CD4-positive, alpha-beta memory T cell (primary cell): ENCODE data around the gene WNT11. TPM values are rescaled to one million over a fixed set of nuclear protein-coding genes. Genes with fewer than 3 reads are reported as not detected.

Experiments used
- CTCF ChIA-PET: fragments of 350-600 bp; sonication (Branson Sonifier 250); formaldehyde crosslinking; loops from one replicate; lab custom pipeline; 2021; ENCODE audit warnings: inconsistent platforms; ENCODE audit not compliant: partially characterized antibody; lab: Charles Lee
- POLR2A ChIA-PET: fragments of 350-600 bp; sonication (Branson Sonifier 250); formaldehyde crosslinking; loops from one replicate; lab custom pipeline; 2021; ENCODE audit not compliant: partially characterized antibody; lab: Charles Lee
- DNase-seq, 5 donors: peaks; one replicate each; pipeline versions ENCODE4 v3.0.0 to v3.0.0-alpha.2; 2020 to 2022; ENCODE audit warnings: mixed read lengths in 1 of 5
- H3K27ac ChIP-seq: one replicate; pipeline ENCODE4 v1.7.0; 2013; ENCODE audit warnings: low read depth, low read length
- H3K27me3 ChIP-seq: 2 replicates; pipeline ENCODE4 v1.7.0; 2013; ENCODE audit warnings: mild to moderate bottlenecking, low read length, moderate library complexity; ENCODE audit not compliant: insufficient read depth
- H3K36me3 ChIP-seq: 2 replicates; pipeline ENCODE4 v1.7.0; 2013; ENCODE audit warnings: mild to moderate bottlenecking, low read length, moderate library complexity; ENCODE audit not compliant: insufficient read depth
- H3K4me1 ChIP-seq: 2 replicates; pipeline ENCODE4 v1.7.0; 2013; ENCODE audit warnings: mild to moderate bottlenecking, low read length, moderate library complexity; ENCODE audit not compliant: insufficient read depth
- H3K4me3 ChIP-seq, 2 donors: one replicate each; pipeline ENCODE4 v1.7.0; 2013; ENCODE audit warnings: low read length in 2 of 2, mild to moderate bottlenecking in 1 of 2
- H3K9me3 ChIP-seq, 2 donors: one replicate each; pipeline ENCODE4 v1.7.0; 2013; ENCODE audit warnings: low read length in 2 of 2, control low read depth in 1 of 2; ENCODE audit not compliant: control insufficient read depth in 1 of 2
- H3K27ac Mint-ChIP-seq, 7 donors: one replicate each; pipeline ENCODE4 v1.8.0; 2020 to 2021; ENCODE audit warnings: mixed read lengths in 7 of 7, mild to moderate bottlenecking in 6 of 7, inconsistent platforms in 3 of 7, moderate library complexity in 3 of 7
- H3K27me3 Mint-ChIP-seq, 2 donors: one replicate each; pipeline ENCODE4 v1.8.0; 2020 to 2021; ENCODE audit warnings: mixed read lengths in 2 of 2
- H3K36me3 Mint-ChIP-seq, 2 donors: one replicate each; pipeline ENCODE4 v1.8.0; 2020 to 2021; ENCODE audit warnings: mixed read lengths in 2 of 2, inconsistent platforms in 1 of 2, mild to moderate bottlenecking in 1 of 2
- H3K4me1 Mint-ChIP-seq, 4 donors: one replicate each; pipeline ENCODE4 v1.8.0; 2020 to 2021; ENCODE audit warnings: mixed read lengths in 4 of 4, mild to moderate bottlenecking in 1 of 4
- H3K4me3 Mint-ChIP-seq, 8 donors: one replicate each; pipeline ENCODE4 v1.8.0; 2020 to 2021; ENCODE audit warnings: mixed read lengths in 8 of 8, mild to moderate bottlenecking in 7 of 8, moderate library complexity in 6 of 8, inconsistent platforms in 3 of 8
- H3K9me3 Mint-ChIP-seq, 8 donors: one replicate each; pipeline ENCODE4 v1.8.0; 2020 to 2021; ENCODE audit warnings: mixed read lengths in 8 of 8, mild to moderate bottlenecking in 5 of 8, inconsistent platforms in 3 of 8, moderate library complexity in 1 of 8
- intact Hi-C: fragments of 100-400 bp; cut with micrococcal nuclease; formaldehyde crosslinking; loops from one replicate; pipeline ENCODE4 v1.15.1; 2023
- polyA plus RNA-seq, 2 donors: library from polyadenylated mRNA; unstranded; fragments of 300-500 nt; fragmentation: Illumina TruSeq; gene quantifications; one replicate each; pipeline ENCODE4 v1.2.3, GENCODE V29; 2021
- total RNA-seq, 2 experiments: library from RNA; stranded (reverse); gene quantifications; one replicate each; pipeline ENCODE4 v1.2.3, GENCODE V29; 2021

Gene WNT11
- total and polyA plus RNA-seq, 4 experiments from 2014 or later, result 0.16 to 0.93 TPM; not detected in 2

GRCh38 chr11:76215941-76216340, 9.6 kb upstream of the WNT11 start:
- ChIA-PET POLR2A (no interaction called here), CTCF (interaction anchor here (1.6 to 3.5 kb wide), 2 partner anchors 8 to 103 kb away, joined by 4 to 28 read pairs; no protein-coding TSS in a partner anchor)
- Mint-ChIP-seq H3K27me3 (peaks cover 3 to 7% of the 10 kb centered on the region in 2 donors), H3K27ac (no peak overlapping the region), H3K9me3 (peaks cover 0 to 2% (median 0%) of the 10 kb centered on the region in 8 donors), H3K36me3 (no peaks in the 10 kb centered on the region), H3K4me3 (no peak overlapping the region), H3K4me1 (peaks cover 0 to 6% (median 2%) of the 10 kb centered on the region in 4 donors)
- Histone ChIP-seq H3K36me3 (no peaks in the 10 kb centered on the region), H3K4me3 (no peak overlapping the region), H3K9me3 (no peaks in the 10 kb centered on the region), H3K4me1 (peaks cover 1% of the 10 kb centered on the region), H3K27ac (no peak overlapping the region), H3K27me3 (no peaks in the 10 kb centered on the region)
- DNase-seq, result peak in 1 of 5 donors; percentile 2
- intact Hi-C loops, result no loop called here

- ChIA-PET CTCF (no interaction called here), POLR2A (no interaction called here)
- Histone ChIP-seq H3K9me3 (no peaks in the 10 kb centered on the region), H3K27ac (no peak overlapping the region), H3K4me3 (no peak overlapping the region), H3K36me3 (no peaks in the 10 kb centered on the region), H3K27me3 (no peaks in the 10 kb centered on the region), H3K4me1 (peaks cover 5% of the 10 kb centered on the region)
- H3K9me3 Mint-ChIP-seq, result peaks cover 0 to 2% (median 0%) of the 10 kb centered on the region in 8 donors
- H3K27me3 Mint-ChIP-seq, result peaks cover 3 to 7% of the 10 kb centered on the region in 2 donors
- no peak overlapping the region for H3K4me3 Mint-ChIP-seq
- H3K36me3 Mint-ChIP-seq, result no peaks in the 10 kb centered on the region
- intact Hi-C loops, result no loop called here
- peaks cover 1 to 8% (median 4%) of the 10 kb centered on the region in 4 donors for H3K4me1 Mint-ChIP-seq
- peak in 1 of 5 donors; percentile 8 for DNase-seq
- no peak overlapping the region for H3K27ac Mint-ChIP-seq
Observed at GRCh38 chr11:76214968-76215548, 8.8 kb upstream of the WNT11 start.

- Mint-ChIP-seq H3K4me1 (peaks cover 1 to 8% (median 4%) of the 10 kb centered on the region in 4 donors), H3K4me3 (no peak overlapping the region), H3K36me3 (no peaks in the 10 kb centered on the region), H3K27ac (peak overlapping the region in 1 of 7 donors; percentile 77), H3K9me3 (peaks cover 0 to 2% (median 0%) of the 10 kb centered on the region in 8 donors), H3K27me3 (peaks cover 3 to 7% of the 10 kb centered on the region in 2 donors)
- H3K4me3 ChIP-seq, result no peak overlapping the region
- H3K27ac ChIP-seq, result no peak overlapping the region
- peaks cover 5% of the 10 kb centered on the region for H3K4me1 ChIP-seq
- DNase-seq, result no peak
- no peaks in the 10 kb centered on the region for H3K36me3 ChIP-seq
- H3K9me3 ChIP-seq, result no peaks in the 10 kb centered on the region
- ChIA-PET CTCF (no interaction called here), POLR2A (no interaction called here)
- intact Hi-C loops, result no loop called here
- H3K27me3 ChIP-seq, result no peaks in the 10 kb centered on the region
Observed at GRCh38 chr11:76214186-76214585, 7.9 kb upstream of the WNT11 start.

GRCh38 chr11:76212086-76213035, 6.1 kb upstream of the WNT11 start:
- H3K36me3 ChIP-seq, result no peaks in the 10 kb centered on the region
- H3K27me3 Mint-ChIP-seq, result peaks cover 4 to 9% of the 10 kb centered on the region in 2 donors
- CTCF ChIA-PET, result interaction anchor here (1.1 to 9.7 kb wide), 3 partner anchors 21 to 109 kb away, joined by 3 to 288 read pairs (median 4); no protein-coding TSS in a partner anchor
- no peaks in the 10 kb centered on the region for H3K27me3 ChIP-seq
- POLR2A ChIA-PET, result interaction anchor here (1.2 kb wide), 1 partner anchor 20 kb away, joined by 3 read pairs; no protein-coding TSS in a partner anchor
- intact Hi-C loops, result no loop called here
- H3K4me1 ChIP-seq, result peaks cover 16% of the 10 kb centered on the region
- H3K27ac ChIP-seq, result no peak overlapping the region
- H3K27ac Mint-ChIP-seq, result peak overlapping the region in 1 of 7 donors; percentile 31
- peaks cover 0 to 2% (median 0%) of the 10 kb centered on the region in 8 donors for H3K9me3 Mint-ChIP-seq
- H3K4me3 ChIP-seq, result no peak overlapping the region
- H3K36me3 Mint-ChIP-seq, result no peaks in the 10 kb centered on the region
- H3K4me1 Mint-ChIP-seq, result peaks cover 3 to 14% (median 6%) of the 10 kb centered on the region in 4 donors
- DNase-seq, result peak in 1 of 5 donors; percentile 22
- H3K9me3 ChIP-seq, result no peaks in the 10 kb centered on the region
- peak overlapping the region in 3 of 8 donors; percentile 57 to 71 (median 58) for H3K4me3 Mint-ChIP-seq

- peaks cover 26% of the 10 kb centered on the region for H3K4me1 ChIP-seq
- Mint-ChIP-seq H3K9me3 (peaks cover 0 to 3% (median 0%) of the 10 kb centered on the region in 8 donors), H3K4me3 (peak overlapping the region; percentile 58 to 84 (median 76)), H3K27ac (peak overlapping the region in 2 of 7 donors; percentile 31 to 42), H3K4me1 (peaks cover 8 to 24% (median 13%) of the 10 kb centered on the region in 4 donors), H3K27me3 (peaks cover 7 to 15% of the 10 kb centered on the region in 2 donors), H3K36me3 (no peaks in the 10 kb centered on the region)
- peak in 2 of 5 donors; percentile 23 to 44 for DNase-seq
- intact Hi-C loops, result no loop called here
- POLR2A ChIA-PET, result interaction anchor here (0.9 to 1.3 kb wide), 2 partner anchors 13 to 77 kb away, joined by 3 to 4 read pairs; no protein-coding TSS in a partner anchor
- no peaks in the 10 kb centered on the region for H3K36me3 ChIP-seq
- H3K9me3 ChIP-seq, result no peaks in the 10 kb centered on the region
- CTCF ChIA-PET, result interaction anchor here (0.7 to 9.7 kb wide), 4 partner anchors 20 to 110 kb away, joined by 3 to 288 read pairs (median 4); no protein-coding TSS in a partner anchor
- peak overlapping the region in 1 of 2 donors; percentile 24 for H3K4me3 ChIP-seq
- H3K27me3 ChIP-seq, result peaks cover 3% of the 10 kb centered on the region
- H3K27ac ChIP-seq, result no peak overlapping the region
Observed at GRCh38 chr11:76210931-76211851, 4.9 kb upstream of the WNT11 start.
